ENCODE data around the gene PTCRA. TPM values are rescaled to one million over a fixed set of nuclear protein-coding genes. Genes with fewer than 3 reads are reported as not detected.
"Not testable (repeated sequence)": the region's sequence is repeated elsewhere in the genome, so short reads cannot be mapped to it uniquely, and the experiment has no call there.

Gene PTCRA
- not detected for total RNA-seq
- long read RNA-seq, result 0 reads

- DNase-seq (no peak), ATAC-seq (no peak)
- intact Hi-C loops (cut with DNase I, micrococcal nuclease), result no loop called here
These were observed at the start of gene PTCRA for GRCh38 chr6:42915732-42916131. TSS of gene PTCRA (plus strand) at chr6:42916053. CDS start at chr6:42916070, 17 bp downstream.

GRCh38 chr6:42870145-42870936 is 45.5 kb upstream of the PTCRA start:
- ATAC-seq, result no peak
- intact Hi-C loops (cut with DNase I, micrococcal nuclease), result no loop called here
- no peak for DNase-seq

- ATAC-seq (peak; percentile 34), DNase-seq (no peak)
- intact Hi-C loops (cut with DNase I, micrococcal nuclease), result no loop called here
These were observed 44.1 kb upstream of the PTCRA start for GRCh38 chr6:42871711-42872110.

GRCh38 chr6:42873313-42873712 is 42.5 kb upstream of the PTCRA start:
- DNase-seq (no peak), ATAC-seq (no peak)
- intact Hi-C loops (cut with DNase I, micrococcal nuclease), result no loop called here

- ATAC-seq (no peak), DNase-seq (no peak)
- intact Hi-C loops (cut with DNase I, micrococcal nuclease), result loop anchor here in 1 of 2 donors (5.0 kb wide), 2 partner anchors 130 to 215 kb away; partner anchors contain the start of gene TBCC
These were observed 38.2 kb upstream of the PTCRA start for GRCh38 chr6:42877695-42878094.

GRCh38 chr6:42879372-42880239 is 36.2 kb upstream of the PTCRA start, which contains the start of gene RPL7L1:
TSS of gene RPL7L1 (plus strand) at chr6:42879616. CDS start at chr6:42879911, 295 bp downstream.
- DNase-seq (peak; percentile 85 to 86), ATAC-seq (peak; percentile 94)
- intact Hi-C loops (cut with DNase I, micrococcal nuclease), result loop anchor here in 1 of 2 donors (5.0 kb wide), 2 partner anchors 132 to 217 kb away; partner anchors contain the start of gene TBCC

- ATAC-seq; intact Hi-C loops (cut with DNase I, micrococcal nuclease); DNase-seq: not testable (repeated sequence)
These were observed 35.5 kb upstream of the PTCRA start for GRCh38 chr6:42880240-42880817.

GRCh38 chr6:42880871-42881270 is 35.0 kb upstream of the PTCRA start:
- intact Hi-C loops (cut with DNase I, micrococcal nuclease), result not testable (repeated sequence)

GRCh38 chr6:42885702-42886101 is 30.2 kb upstream of the PTCRA start:
- intact Hi-C loops (cut with DNase I, micrococcal nuclease), result no loop called here
- DNase-seq (no peak), ATAC-seq (no peak)

More at GRCh38 chr6:42880871-42881270, 35.0 kb upstream of the PTCRA start:
- not testable (repeated sequence) for DNase-seq, ATAC-seq

- DNase-seq; intact Hi-C loops (cut with DNase I, micrococcal nuclease); ATAC-seq: not testable (repeated sequence)
These were observed 27.7 kb upstream of the PTCRA start for GRCh38 chr6:42888201-42888600.

- intact Hi-C loops (cut with DNase I, micrococcal nuclease), result no loop called here
- no peak for DNase-seq
- no peak for ATAC-seq
These were observed 26.0 kb upstream of the PTCRA start for GRCh38 chr6:42889815-42890214.

GRCh38 chr6:42890311-42891198 is 25.3 kb upstream of the PTCRA start:
- ATAC-seq (peak; percentile 98), DNase-seq (peak; percentile 94 to 97)
- intact Hi-C loops (cut with DNase I, micrococcal nuclease), result no loop called here

- ATAC-seq (no peak), DNase-seq (no peak)
- intact Hi-C loops (cut with DNase I, micrococcal nuclease), result no loop called here
These were observed 24.6 kb upstream of the PTCRA start for GRCh38 chr6:42891199-42891722.

- intact Hi-C loops (cut with DNase I, micrococcal nuclease); DNase-seq; ATAC-seq: not testable (repeated sequence)
These were observed 21.6 kb upstream of the PTCRA start for GRCh38 chr6:42894041-42894828.

- intact Hi-C loops (cut with DNase I, micrococcal nuclease), result no loop called here
- DNase-seq, result no peak
- ATAC-seq, result no peak
These were observed 19.6 kb upstream of the PTCRA start for GRCh38 chr6:42896178-42896719.

- intact Hi-C loops (cut with DNase I, micrococcal nuclease), result no loop called here
- ATAC-seq, result no peak
- peak; percentile 49 to 76 for DNase-seq
These were observed 16.9 kb upstream of the PTCRA start for GRCh38 chr6:42898891-42899361.

- no peak for ATAC-seq
- intact Hi-C loops (cut with DNase I, micrococcal nuclease), result loop anchor here (5.0 to 10.0 kb wide), 3 partner anchors 145 to 245 kb away; no protein-coding TSS in a partner anchor
- DNase-seq, result no peak
These were observed 16.0 kb upstream of the PTCRA start for GRCh38 chr6:42899871-42900270.
